GM18508 (cell line): ENCODE results near the gene AHCYL2.
"Not testable (repeated sequence)": the region's sequence is repeated elsewhere in the genome, so short reads cannot be mapped to it uniquely, and the experiment has no call there.

Source experiments
- ATAC-seq: cut with Tn5 transposase; IDR thresholded peaks from one replicate; pipeline ENCODE4 v1.9.1; 2021; ENCODE audit warnings: moderate number of reproducible peaks; ENCODE audit not compliant: insufficient read depth, unreplicated experiment

AHCYL2 gene

DNA sequence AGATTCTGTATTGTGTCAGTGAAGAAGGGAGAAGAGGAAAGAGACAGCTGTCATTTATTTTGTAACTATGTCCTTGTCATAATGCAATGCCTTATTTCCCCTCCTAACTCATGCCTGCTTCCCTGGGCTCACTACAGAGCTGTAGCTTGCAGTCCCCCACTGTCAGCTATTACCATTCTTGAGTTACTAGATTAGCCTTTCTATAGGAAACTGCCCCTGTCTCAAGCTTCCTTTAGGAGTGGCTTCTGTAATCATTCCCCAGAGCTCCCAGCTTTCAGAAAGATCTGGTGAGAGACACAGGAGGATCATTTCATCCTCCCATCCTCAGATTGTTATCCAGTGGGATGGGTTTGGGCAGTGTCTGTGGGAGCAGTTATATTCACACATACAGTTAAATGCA lies 245.1 kb downstream of the AHCYL2 start:
- ATAC-seq, result no peak

DNA sequence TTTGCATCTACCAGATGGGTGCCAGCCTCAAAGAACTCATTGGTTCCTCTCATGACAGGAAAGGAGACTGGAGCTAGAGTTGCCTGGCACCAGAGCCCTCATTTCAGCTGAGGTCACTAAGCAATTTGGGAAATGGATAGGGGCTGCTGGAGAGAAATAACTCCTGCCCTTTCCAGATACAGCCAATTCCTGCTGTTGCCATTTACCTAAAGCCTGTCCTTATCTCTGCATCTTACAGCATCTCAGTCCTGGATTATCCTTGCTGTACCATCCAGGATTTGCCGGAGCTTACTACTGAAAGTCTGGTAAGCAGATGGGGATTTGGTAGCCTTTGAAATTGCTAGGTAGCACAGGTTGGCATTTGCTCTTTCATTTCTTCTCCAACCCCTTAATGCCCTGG lies 245.6 kb downstream of the AHCYL2 start:
- no peak for ATAC-seq

DNA sequence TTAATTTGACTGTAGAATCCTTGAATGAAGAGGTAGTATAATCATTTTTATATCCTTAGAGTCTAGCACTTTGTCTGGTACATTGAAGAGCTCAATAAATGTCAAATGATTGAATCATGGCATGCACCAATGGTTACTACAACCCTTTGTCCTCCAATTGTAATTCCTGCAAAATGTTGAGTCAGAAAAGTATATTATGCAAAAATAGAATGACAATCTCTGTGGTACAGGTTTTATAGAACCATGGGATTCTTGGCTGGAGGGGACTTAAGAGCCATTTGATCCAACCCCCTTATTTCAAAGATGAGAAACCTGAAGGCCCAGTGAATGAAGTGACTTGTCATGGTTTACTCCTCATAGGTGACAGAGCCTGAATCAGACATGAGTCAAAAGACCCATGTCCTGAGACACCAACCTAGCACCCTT lies 246.6 kb downstream of the AHCYL2 start:
- ATAC-seq, result no peak

DNA sequence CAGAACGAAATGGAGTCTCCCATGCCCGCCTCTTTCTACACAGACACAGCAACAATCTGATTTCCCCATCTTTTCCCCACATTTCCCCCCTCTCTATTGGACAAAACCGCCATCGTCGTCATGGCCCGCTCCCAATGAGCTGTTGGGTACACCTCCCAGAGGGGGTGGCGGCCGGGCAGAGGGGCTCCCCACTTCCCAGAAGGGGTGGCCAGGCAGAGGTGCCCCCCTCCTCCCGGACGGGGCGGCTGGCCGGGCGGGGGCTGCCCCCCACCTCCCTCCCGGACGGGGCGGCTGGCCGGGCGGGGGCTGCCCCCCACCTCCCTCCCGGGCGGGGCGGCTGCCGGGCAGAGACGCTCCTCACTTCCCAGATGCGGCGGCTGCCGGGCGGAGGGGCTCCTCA lies 251.1 kb downstream of the AHCYL2 start:
- ATAC-seq, result not testable (repeated sequence)

DNA sequence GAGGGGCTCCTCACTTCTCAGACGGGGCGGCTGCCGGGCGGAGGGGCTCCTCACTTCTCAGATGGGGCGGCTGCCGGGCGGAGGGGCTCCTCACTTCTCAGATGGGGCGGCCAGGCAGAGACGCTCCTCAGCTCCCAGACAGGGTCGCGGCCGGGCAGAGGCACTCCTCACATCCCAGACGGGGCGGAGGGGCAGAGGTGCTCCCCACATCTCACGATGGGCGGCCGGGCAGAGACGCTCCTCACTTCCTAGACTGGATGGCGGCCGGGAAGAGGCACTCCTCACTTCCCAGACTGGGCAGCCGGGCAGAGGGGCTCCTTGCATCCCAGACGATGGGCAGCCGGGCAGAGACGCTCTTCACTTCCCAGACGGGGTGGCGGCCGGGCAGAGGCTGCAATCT lies 251.6 kb downstream of the AHCYL2 start:
- ATAC-seq, result not testable (repeated sequence)
